ENCODE measurements around the gene AURKA. TPM values are rescaled to one million over a fixed set of nuclear protein-coding genes. Genes with fewer than 3 reads are reported as not detected.

AURKA gene
- total and polyA plus RNA-seq, 2 of the 8 experiments (the other 6 are each of a cell fraction or from before 2014, with no cell fraction given), result 45.8 to 84.8 TPM

DNA sequence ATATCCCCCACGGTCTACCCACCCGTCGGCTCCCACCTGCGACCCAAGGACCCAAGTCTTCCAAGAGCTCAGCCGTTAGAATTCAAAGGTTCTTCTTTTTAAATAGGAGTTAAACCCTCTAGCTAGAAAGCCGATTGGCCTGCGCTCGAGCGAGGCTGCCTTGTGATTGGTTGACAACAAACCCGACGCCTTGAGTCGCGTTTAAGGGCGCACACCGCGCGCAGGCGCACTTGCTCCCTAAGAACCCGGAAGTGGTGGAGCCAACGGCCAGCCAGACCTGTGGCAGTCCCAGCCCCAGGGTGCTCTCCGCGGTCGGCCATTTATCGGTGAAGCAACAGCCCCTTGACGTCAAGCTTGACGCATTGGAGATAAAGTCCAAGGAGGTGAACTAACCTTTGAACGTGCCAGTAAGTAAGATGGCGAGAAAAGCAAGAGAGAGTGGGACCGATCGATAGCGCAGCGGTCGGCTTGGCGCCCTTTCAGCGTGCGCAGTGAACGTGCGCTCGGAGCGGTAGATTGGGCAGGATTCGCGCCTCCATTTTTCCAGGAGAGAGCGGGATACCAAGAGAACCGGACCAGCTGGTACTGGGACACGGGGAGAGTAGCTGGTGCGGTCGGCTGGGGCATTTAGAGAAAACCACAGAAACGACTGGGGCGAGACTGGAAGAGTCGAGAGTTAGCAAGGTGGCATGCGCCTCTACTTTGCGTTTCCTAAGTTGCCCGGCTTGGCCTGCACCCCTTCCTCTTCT, at the start of gene AURKA, which contains the start of gene CSTF1 (continued):
- no peak for TF ChIP-seq CBX8 (IDR thresholded peaks at IDR 0.05; ENCODE audit: borderline replicate concordance, low read depth, low read length)
- TF ChIP-seq POLR2AphosphoS5 (IDR thresholded peaks at IDR 0.05; ENCODE audit: low read depth, low read length), result peak; percentile 69
- peak; percentile 7 to 94; a peak in 1 of 4 replicates for TF ChIP-seq HDAC2 (IDR thresholded peaks at IDR 0.05; ENCODE audit: borderline replicate concordance in 1 of 2, low read depth in 2 of 2, low read length in 2 of 2)
- no peak for TF ChIP-seq ZNF274 (IDR thresholded peaks at IDR 0.05; ENCODE audit: borderline replicate concordance, extremely low read depth, low read length)
- TF ChIP-seq NANOG (IDR thresholded peaks at IDR 0.05; ENCODE audit: insufficient read depth, low read depth, low read length, poor library complexity, severe bottlenecking), result no peak
- TF ChIP-seq TAF1 (IDR thresholded peaks at IDR 0.05; ENCODE audit: low read depth, low read length), result peak; percentile 77
- TF ChIP-seq, protein P1, sequence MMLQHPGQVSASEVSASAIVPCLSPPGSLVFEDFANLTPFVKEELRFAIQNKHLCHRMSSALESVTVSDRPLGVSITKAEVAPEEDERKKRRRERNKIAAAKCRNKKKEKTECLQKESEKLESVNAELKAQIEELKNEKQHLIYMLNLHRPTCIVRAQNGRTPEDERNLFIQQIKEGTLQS (IDR thresholded peaks at IDR 0.05; ENCODE audit: insufficient read depth, low read depth, low read length), result no peak
- TF ChIP-seq JUND (IDR thresholded peaks at IDR 0.05; ENCODE audit: low read length), result peak; percentile 31; the same call in 1 of the 2 replicates
- TF ChIP-seq RNF2 (IDR thresholded peaks at IDR 0.05; ENCODE audit: borderline replicate concordance, low read depth, low read length, missing control alignments, poor library complexity, severe bottlenecking), result no peak
- TF ChIP-seq SP4 (IDR thresholded peaks at IDR 0.05; ENCODE audit: low read length), result no peak
- TF ChIP-seq CHD2 (IDR thresholded peaks at IDR 0.05; ENCODE audit: low read length), result no peak; the same call in none of the 2 replicates
- TF ChIP-seq SP2 (IDR thresholded peaks at IDR 0.05; ENCODE audit: low read length), result no peak
- TF ChIP-seq RXRA (IDR thresholded peaks at IDR 0.05; ENCODE audit: insufficient read depth, low read depth, low read length), result no peak
- no peak for TF ChIP-seq RFX5 (IDR thresholded peaks at IDR 0.05; ENCODE audit: borderline replicate concordance, low read depth, low read length)
- peak in 1 of 2 experiments; percentile 28; a peak in 1 of 3 replicates for TF ChIP-seq POLR2A (IDR thresholded peaks at IDR 0.05; ENCODE audit: control extremely low read depth in 1 of 2, low read depth in 2 of 2, low read length in 2 of 2)
- no peak for TF ChIP-seq HDAC6 (IDR thresholded peaks at IDR 0.05; ENCODE audit: low read depth, low read length)
- TF ChIP-seq, protein P2, sequence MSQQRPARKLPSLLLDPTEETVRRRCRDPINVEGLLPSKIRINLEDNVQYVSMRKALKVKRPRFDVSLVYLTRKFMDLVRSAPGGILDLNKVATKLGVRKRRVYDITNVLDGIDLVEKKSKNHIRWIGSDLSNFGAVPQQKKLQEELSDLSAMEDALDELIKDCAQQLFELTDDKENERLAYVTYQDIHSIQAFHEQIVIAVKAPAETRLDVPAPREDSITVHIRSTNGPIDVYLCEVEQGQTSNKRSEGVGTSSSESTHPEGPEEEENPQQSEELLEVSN (IDR thresholded peaks at IDR 0.05), result peak; percentile 68
- TF ChIP-seq GTF2F1 (IDR thresholded peaks at IDR 0.05; ENCODE audit: borderline replicate concordance, low read depth, low read length), result no peak
- TF ChIP-seq SIX5 (IDR thresholded peaks at IDR 0.05; ENCODE audit: low read depth, low read length), result 0 out of 2 replicates have a peak, but pooled peaks have one; percentile 24
- TF ChIP-seq, protein P3, sequence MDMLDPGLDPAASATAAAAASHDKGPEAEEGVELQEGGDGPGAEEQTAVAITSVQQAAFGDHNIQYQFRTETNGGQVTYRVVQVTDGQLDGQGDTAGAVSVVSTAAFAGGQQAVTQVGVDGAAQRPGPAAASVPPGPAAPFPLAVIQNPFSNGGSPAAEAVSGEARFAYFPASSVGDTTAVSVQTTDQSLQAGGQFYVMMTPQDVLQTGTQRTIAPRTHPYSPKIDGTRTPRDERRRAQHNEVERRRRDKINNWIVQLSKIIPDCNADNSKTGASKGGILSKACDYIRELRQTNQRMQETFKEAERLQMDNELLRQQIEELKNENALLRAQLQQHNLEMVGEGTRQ (IDR thresholded peaks at IDR 0.05; ENCODE audit: low read length), result no peak
- peak; percentile 39; the same call in 1 of the 2 replicates for TF ChIP-seq RBBP5 (IDR thresholded peaks at IDR 0.05; ENCODE audit: borderline replicate concordance, low read depth, low read length)

Measured in H1 (cell line).